Tibial nerve (tissue), 4 donors: ENCODE measurements around the gene IDH3A. TPM values are rescaled to one million over a fixed set of nuclear protein-coding genes. Genes with fewer than 3 reads are reported as not detected.

Experiments
- DNase-seq, 2 donors: peaks; one replicate each; pipeline ENCODE4 v3.0.0-alpha.2; 2019; ENCODE audit warnings: low spot score in 2 of 2
- H3K27ac ChIP-seq, 4 donors: fragments of 200-600 bp; sonication (generic) in 3 of 4; one replicate each; pipeline ENCODE4 v1.5.1; 2017 to 2019; ENCODE audit warnings: mild to moderate bottlenecking in 1 of 4
- H3K27me3 ChIP-seq, 2 donors: fragments of 200-600 bp; sonication (generic) in 1 of 2; one replicate each; pipeline versions ENCODE4 v1.5.1 to v1.6.0; 2017 to 2019
- H3K36me3 ChIP-seq, 3 donors: fragments of 200-600 bp; sonication (generic); one replicate each; pipeline ENCODE4 v1.5.1; 2018 to 2019
- H3K4me1 ChIP-seq, 4 donors: fragments of 200-600 bp; sonication (generic) in 3 of 4; one replicate each; pipeline ENCODE4 v1.5.1; 2017 to 2019
- H3K4me3 ChIP-seq, 4 donors: fragments of 200-600 bp; sonication (generic) in 3 of 4; one replicate each; pipeline ENCODE4 v1.5.1; 2017 to 2019; ENCODE audit warnings: mild to moderate bottlenecking in 1 of 4, moderate library complexity in 1 of 4
- H3K9me3 ChIP-seq, 4 donors: fragments of 200-600 bp; sonication (generic) in 3 of 4; one replicate each; pipeline ENCODE4 v1.5.1; 2017 to 2019
- CTCF ChIP-seq, 5 experiments: fragments of 200-600 bp in 3 of 5; fragments of 450-650 bp in 2 of 5; sonication (generic) in 3 of 5; IDR thresholded peaks; one replicate each; pipeline ENCODE4 v1.5.1; 2016 to 2019; ENCODE audit warnings: antibody characterized with exemption in 5 of 5, mild to moderate bottlenecking in 3 of 5, moderate library complexity in 2 of 5
- EP300 ChIP-seq, 2 donors: sonication (generic); formaldehyde crosslinking; IDR thresholded peaks; one replicate each; pipeline ENCODE4 v1.6.1; 2017; ENCODE audit warnings: antibody characterized with exemption in 2 of 2, mild to moderate bottlenecking in 1 of 2
- POLR2A ChIP-seq, 2 donors: fragments of 450-650 bp; IDR thresholded peaks; one replicate each; pipeline ENCODE4 v1.6.1; 2017; ENCODE audit warnings: antibody characterized with exemption in 2 of 2, mild to moderate bottlenecking in 2 of 2, moderate library complexity in 2 of 2
- WGBS, 2 donors: methylation state at CpG; one replicate each; pipeline ENCODE4 v1.1.5; 2018; 5-methylcytosine and 5-hydroxymethylcytosine counted together
- total RNA-seq, 4 donors: library from RNA; depleted of rRNA; stranded (reverse); fragments of >200 nt; gene quantifications; one replicate each; pipeline ENCODE4 v1.1.0, GENCODE V29; 2016

Gene IDH3A
- total RNA-seq, 4 donors from 2014 or later: 46.9 to 70.7 (median 63.4) TPM

GRCh38 chr15:78157203-78157602 is 8.0 kb downstream of the IDH3A start:
- peaks cover 0 to 42% (median 0%) of the 10 kb centered on the region in 3 donors for H3K36me3 ChIP-seq
- TF ChIP-seq CTCF (IDR thresholded peaks at IDR 0.05) (no peak), EP300 (IDR thresholded peaks at IDR 0.05) (no peak), POLR2A (IDR thresholded peaks at IDR 0.05) (no peak)
- no peak overlapping the region for H3K27ac ChIP-seq
- DNase-seq: no peak
- peaks cover 0 to 15% (median 7%) of the 10 kb centered on the region in 4 donors for H3K4me1 ChIP-seq
- H3K27me3 ChIP-seq: no peaks in the 10 kb centered on the region
- no peaks in the 10 kb centered on the region for H3K9me3 ChIP-seq
- no peak overlapping the region for H3K4me3 ChIP-seq
- WGBS, 2 donors: 19 to 41% methylated on average over 2 of the region's 2 CpGs

- TF ChIP-seq EP300 (IDR thresholded peaks at IDR 0.05): no peak
- no peak for TF ChIP-seq CTCF (IDR thresholded peaks at IDR 0.05)
- no peak for TF ChIP-seq POLR2A (IDR thresholded peaks at IDR 0.05)
- DNase-seq: no peak
- no peak overlapping the region for H3K27ac ChIP-seq
- WGBS, 2 donors: 84 to 92% methylated on average over 3 of the region's 3 CpGs
- H3K4me3 ChIP-seq: no peak overlapping the region
- H3K27me3 ChIP-seq: no peaks in the 10 kb centered on the region
- H3K4me1 ChIP-seq: peaks cover 0 to 15% (median 7%) of the 10 kb centered on the region in 4 donors
- H3K36me3 ChIP-seq: peaks cover 0 to 64% (median 0%) of the 10 kb centered on the region in 3 donors
- H3K9me3 ChIP-seq: no peaks in the 10 kb centered on the region
Observed at GRCh38 chr15:78159395-78159794, 10.2 kb downstream of the IDH3A start.

GRCh38 chr15:78162038-78162437 is 12.9 kb downstream of the IDH3A start:
- 89 to 92% methylated on average over 13 of the region's 13 CpGs for WGBS, 2 donors
- no peaks in the 10 kb centered on the region for H3K9me3 ChIP-seq
- H3K27ac ChIP-seq: no peak overlapping the region
- no peak for DNase-seq
- H3K36me3 ChIP-seq: peaks cover 10 to 88% (median 19%) of the 10 kb centered on the region in 3 donors
- TF ChIP-seq POLR2A (IDR thresholded peaks at IDR 0.05) (no peak), EP300 (IDR thresholded peaks at IDR 0.05) (no peak), CTCF (IDR thresholded peaks at IDR 0.05) (no peak)
- H3K4me1 ChIP-seq: no peaks in the 10 kb centered on the region
- no peaks in the 10 kb centered on the region for H3K27me3 ChIP-seq
- H3K4me3 ChIP-seq: no peak overlapping the region

- Histone ChIP-seq H3K9me3 (no peaks in the 10 kb centered on the region), H3K4me1 (peaks cover 0 to 4% (median 0%) of the 10 kb centered on the region in 4 donors), H3K27me3 (no peaks in the 10 kb centered on the region), H3K4me3 (no peak overlapping the region), H3K27ac (no peak overlapping the region), H3K36me3 (peaks cover 10 to 100% (median 19%) of the 10 kb centered on the region in 3 donors)
- DNase-seq: no peak
- WGBS, 2 donors: 80 to 82% methylated on average over 2 of the region's 2 CpGs
- TF ChIP-seq POLR2A (IDR thresholded peaks at IDR 0.05): no peak
- no peak for TF ChIP-seq CTCF (IDR thresholded peaks at IDR 0.05)
- no peak for TF ChIP-seq EP300 (IDR thresholded peaks at IDR 0.05)
Observed at GRCh38 chr15:78164010-78164409, 14.8 kb downstream of the IDH3A start.

GRCh38 chr15:78167227-78167888 is 18.2 kb downstream of the IDH3A start:
- H3K27ac ChIP-seq: no peak overlapping the region
- H3K36me3 ChIP-seq: peaks cover 10 to 100% (median 31%) of the 10 kb centered on the region in 3 donors
- H3K9me3 ChIP-seq: peaks cover 0 to 5% (median 0%) of the 10 kb centered on the region in 4 donors
- DNase-seq: no peak
- TF ChIP-seq CTCF (IDR thresholded peaks at IDR 0.05): no peak
- TF ChIP-seq EP300 (IDR thresholded peaks at IDR 0.05): no peak
- TF ChIP-seq POLR2A (IDR thresholded peaks at IDR 0.05): no peak
- H3K4me3 ChIP-seq: no peak overlapping the region
- peaks cover 0 to 4% (median 0%) of the 10 kb centered on the region in 4 donors for H3K4me1 ChIP-seq
- no peaks in the 10 kb centered on the region for H3K27me3 ChIP-seq
- 92 to 93% methylated on average over 10 of the region's 10 CpGs for WGBS, 2 donors
